OCI-LY7 (cell line): ENCODE results near the gene ARHGAP26.

Source experiments
- CTCF ChIP-seq: fragments of 200-600 bp; sonication (generic); conservative IDR thresholded peaks from 2 replicates; pipeline ENCODE4 v1.5.1; 2014; ENCODE audit warnings: mild to moderate bottlenecking, antibody characterized with exemption, low read length, moderate library complexity, mixed read lengths
- EZH2phosphoT487 ChIP-seq: fragments of 200-600 bp; sonication (generic); IDR thresholded peaks from 2 replicates; pipeline ENCODE4 v1.6.1; 2018; ENCODE audit warnings: low read depth, borderline replicate concordance, mild to moderate bottlenecking, mixed run types, antibody characterized with exemption, low read length, moderate library complexity, mixed read lengths

- TF ChIP-seq EZH2phosphoT487 (no peak), CTCF (no peak)
These were observed 266.2 kb downstream of the ARHGAP26 start for GRCh38 chr5:143036146-143036927.
